Mesodermal cell (in vitro differentiated cells): ENCODE measurements around the gene POTEH. TPM values are rescaled to one million over a fixed set of nuclear protein-coding genes. Genes with fewer than 3 reads are reported as not detected.
"Not testable (repeated sequence)": the region's sequence is repeated elsewhere in the genome, so short reads cannot be mapped to it uniquely, and the experiment has no call there.

ENCODE experiments used
- H3K27ac ChIP-seq: 2 replicates; pipeline ENCODE4 v1.7.0; 2013; ENCODE audit warnings: mild to moderate bottlenecking, low read depth, low read length, moderate library complexity; ENCODE audit not compliant: severe bottlenecking
- H3K36me3 ChIP-seq: 2 replicates; pipeline ENCODE4 v1.7.1; 2013; ENCODE audit warnings: mild to moderate bottlenecking, low read length, moderate library complexity; ENCODE audit not compliant: control insufficient read depth, insufficient read depth
- H3K4me1 ChIP-seq: one replicate; pipeline ENCODE4 v1.7.1; 2013; ENCODE audit warnings: mild to moderate bottlenecking, low read length; ENCODE audit not compliant: insufficient read depth, control insufficient read depth, poor library complexity, severe bottlenecking
- H3K4me3 ChIP-seq: 2 replicates; pipeline ENCODE4 v1.7.0; 2013; ENCODE audit warnings: low read length, control low read depth, mild to moderate bottlenecking; ENCODE audit not compliant: insufficient read depth, poor library complexity, severe bottlenecking; ENCODE audit errors: extremely low read depth
- H3K9me3 ChIP-seq: 2 replicates; pipeline ENCODE4 v1.7.1; 2013; ENCODE audit warnings: mild to moderate bottlenecking, low read length, moderate library complexity; ENCODE audit not compliant: control insufficient read depth
- WGBS, 2 experiments: methylation state at CpG; one replicate each; pipeline ENCODE4 v1.1.5; 2013; ENCODE audit warnings: missing lambda C conversion rate in 2 of 2; ENCODE audit not compliant: insufficient coverage in 2 of 2; 5-methylcytosine and 5-hydroxymethylcytosine counted together
- polyA plus RNA-seq, 2 experiments: library from polyadenylated mRNA; stranded (reverse); fragments of 50-300 nt; gene quantifications; one replicate each; pipeline ENCODE4 v1.2.3, GENCODE V29; 2013

Gene POTEH
- polyA plus RNA-seq (2013, experiment 1 of 2) = not detected
- not detected for polyA plus RNA-seq (2013, experiment 2 of 2)

- H3K27ac ChIP-seq, H3K9me3 ChIP-seq, H3K36me3 ChIP-seq, H3K4me1 ChIP-seq, H3K4me3 ChIP-seq: not testable (repeated sequence)
- WGBS, 2 experiments = no CpG with 5 or more reads among the region's 11 CpGs
These were observed at the start of gene POTEH for GRCh38 chr22:15689749-15690125. TSS of gene POTEH (plus strand) at chr22:15690026. CDS start at chr22:15690078, 52 bp downstream.

DNA sequence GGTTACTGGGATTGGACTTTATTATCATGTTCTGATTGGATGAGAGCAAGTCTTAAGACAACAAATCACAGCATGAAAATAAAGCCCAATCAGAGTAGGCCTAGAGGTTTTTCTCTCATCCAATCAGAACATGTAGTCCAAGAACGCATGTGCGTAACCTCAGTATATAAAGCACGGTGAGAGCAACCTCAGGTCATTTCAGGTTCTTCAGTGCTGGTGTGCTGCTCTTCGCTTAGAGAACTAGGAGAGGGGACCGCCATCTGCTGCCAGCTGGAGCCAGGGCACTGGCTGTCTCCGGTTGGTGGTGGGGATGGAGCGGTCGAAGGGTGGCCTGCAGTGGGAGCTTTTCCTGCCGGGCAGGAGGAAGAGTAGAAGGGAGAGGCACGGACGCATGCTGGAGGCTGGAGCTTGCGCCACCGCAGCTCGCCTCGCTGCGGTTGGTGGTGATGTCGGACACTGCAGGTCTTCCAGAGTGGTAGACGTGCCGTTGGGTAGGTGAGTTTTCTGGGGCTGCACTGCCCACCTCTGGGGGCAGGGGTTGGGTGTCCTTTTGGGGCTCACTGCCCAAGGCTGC, 47.5 kb upstream of the POTEH start:
- no CpG with 5 or more reads among the region's 19 CpGs for WGBS, 2 experiments

GRCh38 chr22:15651954-15652353, 37.9 kb upstream of the POTEH start:
- not testable (repeated sequence) for H3K27ac ChIP-seq, H3K9me3 ChIP-seq, H3K36me3 ChIP-seq, H3K4me1 ChIP-seq, H3K4me3 ChIP-seq
- no CpG with 5 or more reads among the region's 7 CpGs for WGBS, 2 experiments

More for the DNA sequence above, 47.5 kb upstream of the POTEH start:
- H3K4me3 ChIP-seq, H3K36me3 ChIP-seq, H3K9me3 ChIP-seq, H3K27ac ChIP-seq, H3K4me1 ChIP-seq: not testable (repeated sequence)

GRCh38 chr22:15652738-15653137, 37.1 kb upstream of the POTEH start:
- not testable (repeated sequence) for H3K36me3 ChIP-seq, H3K9me3 ChIP-seq, H3K27ac ChIP-seq, H3K4me3 ChIP-seq, H3K4me1 ChIP-seq
- no CpG with 5 or more reads among the region's 6 CpGs for WGBS, 2 experiments

GRCh38 chr22:15653241-15653640, 36.6 kb upstream of the POTEH start:
- H3K4me3 ChIP-seq, H3K4me1 ChIP-seq, H3K27ac ChIP-seq, H3K36me3 ChIP-seq, H3K9me3 ChIP-seq: not testable (repeated sequence)
- WGBS, 2 experiments = 43 to 80% methylated on average over 1 of the region's 2 CpGs

DNA sequence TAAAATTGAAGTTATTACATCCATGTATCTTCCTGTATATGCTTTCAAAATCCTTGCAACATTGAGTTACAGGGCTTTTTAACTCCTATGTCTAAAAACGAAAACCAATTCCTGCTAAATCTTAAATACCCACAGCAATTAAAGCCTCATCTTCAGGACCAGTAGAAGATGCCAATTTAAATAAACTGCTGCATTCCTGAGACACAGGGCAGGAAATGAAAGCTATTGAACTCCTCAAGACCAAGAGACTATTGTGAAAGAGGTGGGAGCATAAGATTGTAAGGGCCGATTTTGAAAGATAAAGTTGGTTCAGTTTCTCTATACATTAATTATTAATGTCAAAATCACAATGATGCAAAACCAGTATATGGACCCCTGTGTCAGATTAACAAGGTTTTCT, 28.7 kb upstream of the POTEH start:
- not testable (repeated sequence) for H3K36me3 ChIP-seq, H3K27ac ChIP-seq, H3K4me1 ChIP-seq, H3K4me3 ChIP-seq, H3K9me3 ChIP-seq
- WGBS, 2 experiments = no CpG with 5 or more reads among the region's 2 CpGs

GRCh38 chr22:15664682-15665081, 25.1 kb upstream of the POTEH start:
- H3K36me3 ChIP-seq, H3K4me1 ChIP-seq, H3K9me3 ChIP-seq, H3K27ac ChIP-seq, H3K4me3 ChIP-seq: not testable (repeated sequence)
- WGBS, 2 experiments = no CpG with 5 or more reads among the region's 3 CpGs

GRCh38 chr22:15665478-15665877, 24.3 kb upstream of the POTEH start:
- H3K4me3 ChIP-seq, H3K36me3 ChIP-seq, H3K9me3 ChIP-seq, H3K4me1 ChIP-seq, H3K27ac ChIP-seq: not testable (repeated sequence)
- WGBS, 2 experiments = no CpG with 5 or more reads among the region's 5 CpGs

GRCh38 chr22:15669430-15669829, 20.4 kb upstream of the POTEH start:
- not testable (repeated sequence) for H3K4me3 ChIP-seq, H3K9me3 ChIP-seq, H3K36me3 ChIP-seq, H3K27ac ChIP-seq, H3K4me1 ChIP-seq
- 100% methylated on average over 3 of the region's 12 CpGs; no CpG with 5 or more reads in 1 of the 2 experiments for WGBS, 2 experiments

GRCh38 chr22:15679702-15680101, 10.1 kb upstream of the POTEH start:
- H3K9me3 ChIP-seq, H3K27ac ChIP-seq, H3K4me1 ChIP-seq, H3K4me3 ChIP-seq, H3K36me3 ChIP-seq: not testable (repeated sequence)
- WGBS, 2 experiments = 100% methylated on average over 3 of the region's 8 CpGs; no CpG with 5 or more reads in 1 of the 2 experiments

DNA sequence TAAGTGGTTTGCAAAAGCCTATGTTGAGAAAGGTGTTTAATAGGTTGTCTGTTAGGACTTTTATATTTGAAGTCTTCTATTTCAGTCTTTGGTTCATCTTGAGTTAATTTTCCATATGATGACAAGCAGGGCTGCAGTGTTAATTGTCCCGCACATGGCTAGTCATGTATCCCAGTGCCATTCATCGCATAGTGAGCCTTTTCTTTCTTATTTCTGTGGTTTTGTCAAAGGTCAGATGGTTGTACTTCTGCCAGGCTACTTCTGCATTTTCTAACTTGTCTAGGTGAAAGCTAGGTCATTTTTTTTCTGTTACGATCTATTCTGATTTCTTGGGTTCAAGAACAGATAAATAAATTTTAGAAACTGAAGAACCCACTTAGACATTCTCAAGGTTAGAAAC, 5.7 kb upstream of the POTEH start:
- H3K27ac ChIP-seq, H3K4me1 ChIP-seq, H3K9me3 ChIP-seq, H3K4me3 ChIP-seq, H3K36me3 ChIP-seq: not testable (repeated sequence)
- no CpG with 5 or more reads among the region's 3 CpGs for WGBS, 2 experiments
